ENCODE data around the gene DPP6. TPM values are rescaled to one million over a fixed set of nuclear protein-coding genes. Genes with fewer than 3 reads are reported as not detected.

Gene DPP6
- total and polyA plus RNA-seq, 9 of the 15 experiments (the other 6 are each of a cell fraction or from before 2014, with no cell fraction given) = not detected

GRCh38 chr7:154473360-154473759 lies 421.2 kb downstream of the DPP6 start (continued):
- TF ChIP-seq, protein P1, sequence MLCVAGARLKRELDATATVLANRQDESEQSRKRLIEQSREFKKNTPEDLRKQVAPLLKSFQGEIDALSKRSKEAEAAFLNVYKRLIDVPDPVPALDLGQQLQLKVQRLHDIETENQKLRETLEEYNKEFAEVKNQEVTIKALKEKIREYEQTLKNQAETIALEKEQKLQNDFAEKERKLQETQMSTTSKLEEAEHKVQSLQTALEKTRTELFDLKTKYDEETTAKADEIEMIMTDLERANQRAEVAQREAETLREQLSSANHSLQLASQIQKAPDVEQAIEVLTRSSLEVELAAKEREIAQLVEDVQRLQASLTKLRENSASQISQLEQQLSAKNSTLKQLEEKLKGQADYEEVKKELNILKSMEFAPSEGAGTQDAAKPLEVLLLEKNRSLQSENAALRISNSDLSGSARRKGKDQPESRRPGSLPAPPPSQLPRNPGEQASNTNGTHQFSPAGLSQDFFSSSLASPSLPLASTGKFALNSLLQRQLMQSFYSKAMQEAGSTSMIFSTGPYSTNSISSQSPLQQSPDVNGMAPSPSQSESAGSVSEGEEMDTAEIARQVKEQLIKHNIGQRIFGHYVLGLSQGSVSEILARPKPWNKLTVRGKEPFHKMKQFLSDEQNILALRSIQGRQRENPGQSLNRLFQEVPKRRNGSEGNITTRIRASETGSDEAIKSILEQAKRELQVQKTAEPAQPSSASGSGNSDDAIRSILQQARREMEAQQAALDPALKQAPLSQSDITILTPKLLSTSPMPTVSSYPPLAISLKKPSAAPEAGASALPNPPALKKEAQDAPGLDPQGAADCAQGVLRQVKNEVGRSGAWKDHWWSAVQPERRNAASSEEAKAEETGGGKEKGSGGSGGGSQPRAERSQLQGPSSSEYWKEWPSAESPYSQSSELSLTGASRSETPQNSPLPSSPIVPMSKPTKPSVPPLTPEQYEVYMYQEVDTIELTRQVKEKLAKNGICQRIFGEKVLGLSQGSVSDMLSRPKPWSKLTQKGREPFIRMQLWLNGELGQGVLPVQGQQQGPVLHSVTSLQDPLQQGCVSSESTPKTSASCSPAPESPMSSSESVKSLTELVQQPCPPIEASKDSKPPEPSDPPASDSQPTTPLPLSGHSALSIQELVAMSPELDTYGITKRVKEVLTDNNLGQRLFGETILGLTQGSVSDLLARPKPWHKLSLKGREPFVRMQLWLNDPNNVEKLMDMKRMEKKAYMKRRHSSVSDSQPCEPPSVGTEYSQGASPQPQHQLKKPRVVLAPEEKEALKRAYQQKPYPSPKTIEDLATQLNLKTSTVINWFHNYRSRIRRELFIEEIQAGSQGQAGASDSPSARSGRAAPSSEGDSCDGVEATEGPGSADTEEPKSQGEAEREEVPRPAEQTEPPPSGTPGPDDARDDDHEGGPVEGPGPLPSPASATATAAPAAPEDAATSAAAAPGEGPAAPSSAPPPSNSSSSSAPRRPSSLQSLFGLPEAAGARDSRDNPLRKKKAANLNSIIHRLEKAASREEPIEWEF (CRISPR knock-in tag; IDR thresholded peaks at IDR 0.05) = no peak
- TF ChIP-seq PHTF2 (CRISPR knock-in tag; IDR thresholded peaks at IDR 0.05) (no peak), ZFP91 (CRISPR knock-in tag; IDR thresholded peaks at IDR 0.05) (no peak), FIP1L1 (IDR thresholded peaks at IDR 0.05; ENCODE audit: low read depth, low read length, poor library complexity, severe bottlenecking) (no peak), TEAD1 (CRISPR knock-in tag; IDR thresholded peaks at IDR 0.05) (no peak), ZBED1 (IDR thresholded peaks at IDR 0.05) (no peak), ZC3H11A (IDR thresholded peaks at IDR 0.05; ENCODE audit: low read depth, low read length) (no peak), HMG20B (CRISPR knock-in tag; IDR thresholded peaks at IDR 0.05) (no peak), HMG20A (CRISPR knock-in tag; conservative IDR thresholded peaks at IDR 0.05) (no peak), MAFK (IDR thresholded peaks at IDR 0.05; ENCODE audit: low read length) (no peak), PHF8 (IDR thresholded peaks at IDR 0.05; ENCODE audit: borderline replicate concordance, low read length) (no peak)
